ENCODE measurements around the gene GRAP2.

GRAP2 gene

GRCh38 chr22:39914584-39914983, 13.7 kb downstream of the GRAP2 start:
- in situ Hi-C loops (cut with MboI; ENCODE audit: low sequenced_read_pairs, unreplicated experiment): no loop called here
- TF ChIP-seq CTCF (IDR thresholded peaks at IDR 0.05; ENCODE audit: borderline replicate concordance, control extremely low read depth, extremely low read depth, insufficient read depth, missing control alignments): no peak
- DNase-seq (ENCODE audit: low spot score): no peak

DNA sequence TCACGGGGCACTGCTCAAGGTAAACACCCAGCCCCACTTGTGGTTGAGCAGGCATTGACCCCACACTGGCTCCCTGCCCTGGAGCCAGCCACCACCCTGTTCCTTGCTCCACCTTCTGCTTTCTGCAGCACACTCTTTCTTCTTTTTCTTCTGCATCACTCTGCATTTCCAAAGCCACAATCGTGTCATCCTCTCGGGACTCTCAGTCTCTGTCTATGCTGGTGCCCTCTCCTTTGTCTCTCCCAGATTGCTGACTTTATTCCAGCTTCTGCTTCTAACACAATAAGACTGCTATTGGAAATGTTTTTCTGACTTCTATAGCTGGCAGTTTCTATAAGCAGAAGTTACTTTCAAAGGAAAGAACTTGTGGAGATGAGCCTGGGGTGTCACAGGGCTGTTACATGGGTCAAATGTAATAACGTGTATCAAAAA, 14.4 kb downstream of the GRAP2 start:
- DNase-seq (ENCODE audit: low spot score): no peak

GRCh38 chr22:39916496-39916895, 15.6 kb downstream of the GRAP2 start:
- TF ChIP-seq CTCF (IDR thresholded peaks at IDR 0.05; ENCODE audit: borderline replicate concordance, control extremely low read depth, extremely low read depth, insufficient read depth, missing control alignments): no peak
- no peak for DNase-seq (ENCODE audit: low spot score)
- in situ Hi-C loops (cut with MboI; ENCODE audit: low sequenced_read_pairs, unreplicated experiment): no loop called here

More for the DNA sequence above, 14.4 kb downstream of the GRAP2 start:
- in situ Hi-C loops (cut with MboI; ENCODE audit: low sequenced_read_pairs, unreplicated experiment): no loop called here
- no peak for TF ChIP-seq CTCF (IDR thresholded peaks at IDR 0.05; ENCODE audit: borderline replicate concordance, control extremely low read depth, extremely low read depth, insufficient read depth, missing control alignments)

DNA sequence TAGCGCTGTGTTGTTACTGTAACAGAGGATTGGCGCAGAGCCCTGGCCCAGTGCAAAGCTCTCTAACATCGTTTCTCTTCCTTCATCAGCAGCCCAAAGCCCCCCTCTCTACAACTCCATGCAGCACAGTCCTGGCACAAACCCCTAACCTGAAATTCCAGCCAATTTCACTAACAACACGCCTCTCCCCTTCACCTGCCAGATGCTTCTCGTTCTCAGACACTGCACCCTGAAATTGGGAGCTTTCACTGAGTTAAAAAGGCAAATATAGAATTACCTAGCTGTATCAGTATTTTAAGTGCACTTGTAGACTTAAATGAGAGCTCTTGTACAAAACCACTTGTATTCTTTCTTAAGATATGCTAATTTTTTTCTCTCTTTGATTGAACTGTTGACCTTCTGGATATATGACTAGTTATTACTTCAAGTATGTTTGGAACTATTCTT, 16.3 kb downstream of the GRAP2 start:
- no peak for TF ChIP-seq CTCF (IDR thresholded peaks at IDR 0.05; ENCODE audit: borderline replicate concordance, control extremely low read depth, extremely low read depth, insufficient read depth, missing control alignments)
- in situ Hi-C loops (cut with MboI; ENCODE audit: low sequenced_read_pairs, unreplicated experiment): no loop called here
- no peak for DNase-seq (ENCODE audit: low spot score)

DNA sequence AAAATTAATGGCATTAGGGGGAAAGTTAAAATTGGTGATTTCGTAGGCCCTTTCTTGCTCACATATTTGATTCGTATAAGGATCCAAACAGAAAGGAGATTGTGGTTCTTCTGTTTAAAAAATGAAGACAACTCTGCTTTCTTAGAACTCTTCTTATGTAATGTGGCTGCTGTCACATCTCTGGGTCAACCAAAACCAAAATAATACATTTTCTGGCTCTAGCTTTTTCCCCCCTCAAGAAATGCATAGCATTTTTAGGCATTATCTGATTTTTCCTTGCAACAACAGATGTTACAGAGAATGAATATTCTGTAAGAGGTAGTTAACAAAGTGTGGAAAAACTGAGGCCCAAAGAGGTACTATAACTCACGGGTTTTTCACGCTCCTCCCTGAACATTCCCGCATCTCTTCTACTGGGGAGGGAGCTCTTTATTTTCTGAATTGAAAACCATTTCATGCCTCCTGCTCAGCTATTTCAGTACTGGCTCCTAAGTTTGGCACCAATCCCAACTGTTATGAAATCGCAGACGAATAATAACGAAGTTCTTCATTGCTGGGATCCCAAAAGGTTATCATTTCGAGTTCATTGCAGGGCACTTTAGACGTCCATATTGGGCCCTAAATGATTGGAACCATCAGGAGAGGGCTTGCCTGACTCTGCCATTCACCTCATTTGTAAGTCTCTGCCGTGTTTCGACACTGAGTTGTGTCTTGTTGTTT, 17.1 kb downstream of the GRAP2 start:
- no peak for TF ChIP-seq CTCF (IDR thresholded peaks at IDR 0.05; ENCODE audit: borderline replicate concordance, control extremely low read depth, extremely low read depth, insufficient read depth, missing control alignments)
- no peak for DNase-seq (ENCODE audit: low spot score)
- in situ Hi-C loops (cut with MboI; ENCODE audit: low sequenced_read_pairs, unreplicated experiment): no loop called here

- no peak for TF ChIP-seq CTCF (IDR thresholded peaks at IDR 0.05; ENCODE audit: borderline replicate concordance, control extremely low read depth, extremely low read depth, insufficient read depth, missing control alignments)
- in situ Hi-C loops (cut with MboI; ENCODE audit: low sequenced_read_pairs, unreplicated experiment): no loop called here
- DNase-seq (ENCODE audit: low spot score): no peak
Measured at GRCh38 chr22:39920134-39920743, 19.4 kb downstream of the GRAP2 start.
